ENCODE results near the gene WWTR1.

The WWTR1 gene

GRCh38 chr3:149502438-149502837 lies 155.4 kb downstream of the WWTR1 start:
- DNase-seq (ENCODE audit: low read depth in 2 of 2, low spot score in 1 of 2): no peak

GRCh38 chr3:149501524-149501923 lies 156.3 kb downstream of the WWTR1 start:
- DNase-seq (ENCODE audit: low read depth in 2 of 2, low spot score in 1 of 2): no peak

- no peak for DNase-seq (ENCODE audit: low read depth in 2 of 2, low spot score in 1 of 2)
These were observed 159.7 kb downstream of the WWTR1 start for GRCh38 chr3:149497966-149498670.

GRCh38 chr3:149496891-149497290 lies 160.9 kb downstream of the WWTR1 start:
- DNase-seq (ENCODE audit: low read depth in 2 of 2, low spot score in 1 of 2): no peak

- no peak for DNase-seq (ENCODE audit: low read depth in 2 of 2, low spot score in 1 of 2)
These were observed 162.2 kb downstream of the WWTR1 start for GRCh38 chr3:149495581-149496125.

GRCh38 chr3:149494759-149495580 lies 162.9 kb downstream of the WWTR1 start:
- no peak for DNase-seq (ENCODE audit: low read depth in 2 of 2, low spot score in 1 of 2)

GRCh38 chr3:149494022-149494758 lies 163.6 kb downstream of the WWTR1 start:
- DNase-seq (ENCODE audit: low read depth in 2 of 2, low spot score in 1 of 2): no peak

GRCh38 chr3:149493315-149494021 lies 164.4 kb downstream of the WWTR1 start:
- no peak for DNase-seq (ENCODE audit: low read depth in 2 of 2, low spot score in 1 of 2)

- DNase-seq (ENCODE audit: low read depth in 2 of 2, low spot score in 1 of 2): no peak
These were observed 167.4 kb downstream of the WWTR1 start for GRCh38 chr3:149490260-149490971.

GRCh38 chr3:149489060-149489690 lies 168.7 kb downstream of the WWTR1 start:
- DNase-seq (ENCODE audit: low read depth in 2 of 2, low spot score in 1 of 2): no peak

GRCh38 chr3:149487598-149488197 lies 170.1 kb downstream of the WWTR1 start:
- no peak for DNase-seq (ENCODE audit: low read depth in 2 of 2, low spot score in 1 of 2)

- no peak for DNase-seq (ENCODE audit: low read depth in 2 of 2, low spot score in 1 of 2)
These were observed 171.1 kb downstream of the WWTR1 start for GRCh38 chr3:149486726-149487125.

- DNase-seq (ENCODE audit: low read depth in 2 of 2, low spot score in 1 of 2): no peak
These were observed 176.3 kb downstream of the WWTR1 start for GRCh38 chr3:149481491-149481890.

GRCh38 chr3:149481056-149481455 lies 176.8 kb downstream of the WWTR1 start:
- DNase-seq (ENCODE audit: low read depth in 2 of 2, low spot score in 1 of 2): no peak

- no peak for DNase-seq (ENCODE audit: low read depth in 2 of 2, low spot score in 1 of 2)
These were observed 177.4 kb downstream of the WWTR1 start for GRCh38 chr3:149480326-149481017.

GRCh38 chr3:149479621-149480325 lies 178.1 kb downstream of the WWTR1 start:
- DNase-seq (ENCODE audit: low read depth in 2 of 2, low spot score in 1 of 2): no peak

- no peak for DNase-seq (ENCODE audit: low read depth in 2 of 2, low spot score in 1 of 2)
These were observed 181.6 kb downstream of the WWTR1 start for GRCh38 chr3:149476225-149476624.

- no peak for DNase-seq (ENCODE audit: low read depth in 2 of 2, low spot score in 1 of 2)
These were observed 182.3 kb downstream of the WWTR1 start for GRCh38 chr3:149475451-149476060.
